HCT116 (cell line): ENCODE results near the gene CCDC81. TPM values are rescaled to one million over a fixed set of nuclear protein-coding genes. Genes with fewer than 3 reads are reported as not detected.

Source experiments
- ATAC-seq: fragments of 200-7000 bp; cut with Tn5 transposase; 2 replicates; pipeline ENCODE4 v1.9.1; 2020; ENCODE audit warnings: mild to moderate bottlenecking, moderate library complexity
- BruUV-seq: library from RNA; stranded (reverse); fragments of 400-500 nt; replicated peaks from 2 replicates; lab custom pipeline; 2021; lab: Mats Ljungman, UMichigan
- CTCF ChIA-PET: fragments of 300-600 bp; sonication (Branson Sonifier 250); formaldehyde crosslinking; loops from one replicate; lab custom pipeline; 2021; ENCODE audit warnings: antibody characterized with exemption; lab: Charles Lee
- POLR2A ChIA-PET: fragments of 300-600, 350-600 bp; sonication (Branson Sonifier 250); formaldehyde crosslinking; loops from one replicate; lab custom pipeline; 2021; ENCODE audit warnings: antibody characterized with exemption; lab: Charles Lee
- RAD21 ChIA-PET, 2 experiments: fragments of 300-600 bp; sonication (Branson Sonifier 250); formaldehyde crosslinking; loops; one replicate each; lab custom pipeline; 2023; ENCODE audit warnings: low total read pairs in 2 of 2; ENCODE audit not compliant: uncharacterized antibody in 2 of 2, unreplicated experiment in 2 of 2, low non-redundant PET in 1 of 2; lab: Charles Lee
- DNase-seq: peaks from one replicate; pipeline ENCODE4 v3.0.0-alpha.2; 2010; ENCODE audit warnings: low read depth, low spot score
- H2AFZ ChIP-seq: fragments of 200-600 bp; shearing (Covaris generic), sonication (generic); 2 replicates; pipeline ENCODE4 v1.6.1; 2017; ENCODE audit warnings: low read depth, mixed run types, mixed read lengths, antibody characterized with exemption, low read length; ENCODE audit not compliant: poor library complexity, severe bottlenecking
- H3K27ac ChIP-seq: 2 replicates; pipeline ENCODE4 v1.5.1; 2012; ENCODE audit warnings: low read depth, low read length
- H3K27me3 ChIP-seq: fragments of 200-600 bp; sonication (generic); 2 replicates; pipeline ENCODE4 v1.6.1; 2016; ENCODE audit warnings: mixed run types, low read length, mixed read lengths; ENCODE audit not compliant: insufficient read depth
- H3K36me3 ChIP-seq, 2 experiments: fragments of 200-500 bp in 1 of 2; fragments of 200-600 bp in 1 of 2; sonication (Bioruptor generic) in 1 of 2; sonication (generic) in 1 of 2; 2 replicates each; pipeline versions ENCODE4 v1.5.1 to v1.6.1; 2014 to 2016; ENCODE audit warnings: low read length in 2 of 2, inconsistent platforms in 1 of 2, mixed read lengths in 1 of 2, mixed run types in 1 of 2; ENCODE audit not compliant: insufficient read depth in 2 of 2, control insufficient read depth in 1 of 2
- H3K4me1 ChIP-seq, 2 experiments: fragments of 200-600 bp in 1 of 2; sonication (generic) in 1 of 2; 2 replicates each; pipeline versions ENCODE4 v1.5.1 to v1.6.1; 2012 to 2017; ENCODE audit warnings: low read length in 2 of 2, inconsistent platforms in 1 of 2, mild to moderate bottlenecking in 1 of 2, mixed read lengths in 1 of 2, mixed run types in 1 of 2, moderate library complexity in 1 of 2; ENCODE audit not compliant: insufficient read depth in 2 of 2, control insufficient read depth in 1 of 2
- H3K4me2 ChIP-seq: fragments of 200-600 bp; sonication (generic); 2 replicates; pipeline ENCODE4 v1.6.1; 2017; ENCODE audit warnings: mixed run types, low read length, mixed read lengths
- H3K4me3 ChIP-seq, 2 experiments: fragments of 200-600 bp in 1 of 2; sonication (generic) in 1 of 2; replicated peaks in 1 of 2; 2 replicates each; pipeline ENCODE4 v1.5.1; 2011 to 2016; ENCODE audit warnings: low read length in 2 of 2, control low read depth in 1 of 2, low read depth in 1 of 2, mild to moderate bottlenecking in 1 of 2, mixed read lengths in 1 of 2, mixed run types in 1 of 2
- H3K79me2 ChIP-seq: fragments of 200-600 bp; sonication (generic); 2 replicates; pipeline ENCODE4 v1.6.1; 2017; ENCODE audit warnings: mild to moderate bottlenecking, mixed run types, low read length, moderate library complexity, mixed read lengths; ENCODE audit not compliant: insufficient read depth
- H3K9ac ChIP-seq: fragments of 200-600 bp; sonication (generic); 2 replicates; pipeline ENCODE4 v1.6.1; 2016; ENCODE audit warnings: low read length, mixed read lengths
- H3K9me2 ChIP-seq: fragments of 200-600 bp; sonication (generic), shearing (Covaris generic); 2 replicates; pipeline ENCODE4 v1.6.1; 2017; ENCODE audit warnings: mixed run types, mild to moderate bottlenecking, moderate library complexity; ENCODE audit not compliant: insufficient read depth
- H3K9me3 ChIP-seq, 2 experiments: fragments of 200-500 bp in 1 of 2; fragments of 200-600 bp in 1 of 2; sonication (Bioruptor generic) in 1 of 2; sonication (generic) in 1 of 2; 2 replicates each; pipeline ENCODE4 v1.6.1; 2014 to 2017; ENCODE audit warnings: low read length in 2 of 2, mixed read lengths in 2 of 2, inconsistent platforms in 1 of 2, low read depth in 1 of 2, mild to moderate bottlenecking in 1 of 2, mixed run types in 1 of 2, moderate library complexity in 1 of 2; ENCODE audit not compliant: control insufficient read depth in 1 of 2, insufficient read depth in 1 of 2
- H4K20me1 ChIP-seq: fragments of 200-600 bp; sonication (generic), shearing (Covaris generic); 2 replicates; pipeline ENCODE4 v1.6.1; 2017; ENCODE audit warnings: mixed run types, mild to moderate bottlenecking, moderate library complexity; ENCODE audit not compliant: insufficient read depth
- CEBPB ChIP-seq: IDR thresholded peaks from 2 replicates; pipeline ENCODE4 v1.6.1; 2012; ENCODE audit warnings: low read depth
- EGR1 ChIP-seq: IDR thresholded peaks from 2 replicates; pipeline ENCODE4 v1.6.1; 2012; ENCODE audit warnings: low read depth
- FOSL1 ChIP-seq: IDR thresholded peaks from 2 replicates; pipeline ENCODE4 v1.6.1; 2012; ENCODE audit warnings: low read depth
- POLR2A ChIP-seq: IDR thresholded peaks from 2 replicates; pipeline ENCODE4 v1.7.0; 2011; ENCODE audit warnings: borderline replicate concordance; ENCODE audit not compliant: insufficient read depth, insufficient read length; ENCODE audit errors: extremely low read depth
- POLR2AphosphoS5 ChIP-seq: IDR thresholded peaks from 2 replicates; pipeline ENCODE4 v1.6.1; 2011; ENCODE audit warnings: mild to moderate bottlenecking, low read depth, low read length, moderate library complexity
- SRF ChIP-seq: IDR thresholded peaks from 2 replicates; pipeline ENCODE4 v1.6.1; 2012; ENCODE audit warnings: low read depth
- TCF7L2 ChIP-seq: IDR thresholded peaks from 2 replicates; pipeline ENCODE4 v1.7.0; 2011; ENCODE audit warnings: borderline replicate concordance, inconsistent platforms; ENCODE audit not compliant: insufficient read depth, insufficient read length; ENCODE audit errors: extremely low read depth
- YY1 ChIP-seq: IDR thresholded peaks from 2 replicates; pipeline ENCODE4 v1.6.1; 2011; ENCODE audit warnings: low read length, low read depth, moderate library complexity, mild to moderate bottlenecking; ENCODE audit not compliant: insufficient replicate concordance; ENCODE audit errors: extremely low read depth
- ZFX ChIP-seq: fragments of 450-650 bp; IDR thresholded peaks from 2 replicates; pipeline ENCODE4 v1.6.1; 2017
- intact Hi-C: fragments of 100-400 bp; cut with micrococcal nuclease; formaldehyde crosslinking; loops from 2 replicates; pipeline ENCODE4 v1.10.0; 2022
- total RNA-seq: library from RNA; stranded (reverse); gene quantifications from one replicate; pipeline ENCODE4 v1.2.1, GENCODE V29; 2021; ENCODE audit not compliant: unreplicated experiment
- TF ChIP-seq, protein P1 (sequence below), 3 experiments: fragments of 200-600 bp in 1 of 3; sonication (generic) in 1 of 3; IDR thresholded peaks in 2 of 3; conservative IDR thresholded peaks in 1 of 3; 2 replicates each; pipeline ENCODE4 v1.5.1; 2012 to 2017; ENCODE audit warnings: low read depth in 2 of 3, low read length in 2 of 3, antibody characterized with exemption in 1 of 3, borderline replicate concordance in 1 of 3, control low read depth in 1 of 3, mild to moderate bottlenecking in 1 of 3, mixed read lengths in 1 of 3, mixed run types in 1 of 3, moderate library complexity in 1 of 3; ENCODE audit not compliant: insufficient read depth in 1 of 3
- TF ChIP-seq, protein P2 (sequence below): IDR thresholded peaks from 2 replicates; pipeline ENCODE4 v1.6.1; 2012
- TF ChIP-seq, protein P3 (sequence below): IDR thresholded peaks from 2 replicates; pipeline ENCODE4 v1.6.1; 2012
- TF ChIP-seq, protein P4 (sequence below): IDR thresholded peaks from 2 replicates; pipeline ENCODE4 v1.6.1; 2012; ENCODE audit warnings: low read depth

The CCDC81 gene
- total RNA-seq, 1 experiment from 2014 or later, result 0.69 TPM

DNA sequence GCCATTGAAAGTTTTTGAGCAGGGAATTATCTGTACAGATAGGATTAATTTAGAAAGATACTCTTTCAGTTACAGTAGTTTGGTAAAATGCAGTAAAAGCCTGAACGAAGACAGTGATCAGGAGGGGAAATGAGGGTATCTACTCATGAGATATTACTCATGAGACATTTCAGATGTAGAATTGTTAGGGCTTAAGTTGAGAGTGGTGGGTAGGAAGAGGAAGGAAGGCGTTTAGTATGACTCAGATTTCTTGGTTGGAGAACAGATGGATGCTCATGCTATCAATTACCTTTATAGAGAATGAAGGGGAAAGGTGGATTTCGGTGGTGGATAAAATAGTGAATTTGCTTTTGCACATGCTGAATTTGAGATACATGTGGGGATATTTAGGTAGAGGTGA, 15.8 kb downstream of the CCDC81 start:
- no peaks in the 10 kb centered on the region for H3K36me3 ChIP-seq
- no peaks in the 10 kb centered on the region for H3K27me3 ChIP-seq
- ChIA-PET POLR2A (no interaction called here), CTCF (no interaction called here), RAD21 (no interaction called here)
- no peaks in the 10 kb centered on the region; the same call in 1 of the 2 replicates for H3K9me2 ChIP-seq
- TF ChIP-seq, protein P1, sequence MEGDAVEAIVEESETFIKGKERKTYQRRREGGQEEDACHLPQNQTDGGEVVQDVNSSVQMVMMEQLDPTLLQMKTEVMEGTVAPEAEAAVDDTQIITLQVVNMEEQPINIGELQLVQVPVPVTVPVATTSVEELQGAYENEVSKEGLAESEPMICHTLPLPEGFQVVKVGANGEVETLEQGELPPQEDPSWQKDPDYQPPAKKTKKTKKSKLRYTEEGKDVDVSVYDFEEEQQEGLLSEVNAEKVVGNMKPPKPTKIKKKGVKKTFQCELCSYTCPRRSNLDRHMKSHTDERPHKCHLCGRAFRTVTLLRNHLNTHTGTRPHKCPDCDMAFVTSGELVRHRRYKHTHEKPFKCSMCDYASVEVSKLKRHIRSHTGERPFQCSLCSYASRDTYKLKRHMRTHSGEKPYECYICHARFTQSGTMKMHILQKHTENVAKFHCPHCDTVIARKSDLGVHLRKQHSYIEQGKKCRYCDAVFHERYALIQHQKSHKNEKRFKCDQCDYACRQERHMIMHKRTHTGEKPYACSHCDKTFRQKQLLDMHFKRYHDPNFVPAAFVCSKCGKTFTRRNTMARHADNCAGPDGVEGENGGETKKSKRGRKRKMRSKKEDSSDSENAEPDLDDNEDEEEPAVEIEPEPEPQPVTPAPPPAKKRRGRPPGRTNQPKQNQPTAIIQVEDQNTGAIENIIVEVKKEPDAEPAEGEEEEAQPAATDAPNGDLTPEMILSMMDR (IDR thresholded peaks at IDR 0.05 in 2 of 3, conservative IDR thresholded peaks at IDR 0.05 in 1 of 3; ENCODE audit: borderline replicate concordance in 1 of 3, insufficient read depth in 1 of 3, low read depth in 2 of 3, low read length in 2 of 3), result no peak
- TF ChIP-seq CEBPB (no peak), POLR2A (no peak), YY1 (no peak), TCF7L2 (no peak), FOSL1 (no peak), EGR1 (no peak), SRF (no peak), POLR2AphosphoS5 (no peak), ZFX (no peak)
- TF ChIP-seq, protein P2, sequence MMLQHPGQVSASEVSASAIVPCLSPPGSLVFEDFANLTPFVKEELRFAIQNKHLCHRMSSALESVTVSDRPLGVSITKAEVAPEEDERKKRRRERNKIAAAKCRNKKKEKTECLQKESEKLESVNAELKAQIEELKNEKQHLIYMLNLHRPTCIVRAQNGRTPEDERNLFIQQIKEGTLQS, result no peak
- TF ChIP-seq, protein P3, sequence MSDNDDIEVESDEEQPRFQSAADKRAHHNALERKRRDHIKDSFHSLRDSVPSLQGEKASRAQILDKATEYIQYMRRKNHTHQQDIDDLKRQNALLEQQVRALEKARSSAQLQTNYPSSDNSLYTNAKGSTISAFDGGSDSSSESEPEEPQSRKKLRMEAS, result no peak
- TF ChIP-seq, protein P4, sequence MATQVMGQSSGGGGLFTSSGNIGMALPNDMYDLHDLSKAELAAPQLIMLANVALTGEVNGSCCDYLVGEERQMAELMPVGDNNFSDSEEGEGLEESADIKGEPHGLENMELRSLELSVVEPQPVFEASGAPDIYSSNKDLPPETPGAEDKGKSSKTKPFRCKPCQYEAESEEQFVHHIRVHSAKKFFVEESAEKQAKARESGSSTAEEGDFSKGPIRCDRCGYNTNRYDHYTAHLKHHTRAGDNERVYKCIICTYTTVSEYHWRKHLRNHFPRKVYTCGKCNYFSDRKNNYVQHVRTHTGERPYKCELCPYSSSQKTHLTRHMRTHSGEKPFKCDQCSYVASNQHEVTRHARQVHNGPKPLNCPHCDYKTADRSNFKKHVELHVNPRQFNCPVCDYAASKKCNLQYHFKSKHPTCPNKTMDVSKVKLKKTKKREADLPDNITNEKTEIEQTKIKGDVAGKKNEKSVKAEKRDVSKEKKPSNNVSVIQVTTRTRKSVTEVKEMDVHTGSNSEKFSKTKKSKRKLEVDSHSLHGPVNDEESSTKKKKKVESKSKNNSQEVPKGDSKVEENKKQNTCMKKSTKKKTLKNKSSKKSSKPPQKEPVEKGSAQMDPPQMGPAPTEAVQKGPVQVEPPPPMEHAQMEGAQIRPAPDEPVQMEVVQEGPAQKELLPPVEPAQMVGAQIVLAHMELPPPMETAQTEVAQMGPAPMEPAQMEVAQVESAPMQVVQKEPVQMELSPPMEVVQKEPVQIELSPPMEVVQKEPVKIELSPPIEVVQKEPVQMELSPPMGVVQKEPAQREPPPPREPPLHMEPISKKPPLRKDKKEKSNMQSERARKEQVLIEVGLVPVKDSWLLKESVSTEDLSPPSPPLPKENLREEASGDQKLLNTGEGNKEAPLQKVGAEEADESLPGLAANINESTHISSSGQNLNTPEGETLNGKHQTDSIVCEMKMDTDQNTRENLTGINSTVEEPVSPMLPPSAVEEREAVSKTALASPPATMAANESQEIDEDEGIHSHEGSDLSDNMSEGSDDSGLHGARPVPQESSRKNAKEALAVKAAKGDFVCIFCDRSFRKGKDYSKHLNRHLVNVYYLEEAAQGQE, result no peak
- no TSS peak for BruUV-seq
- H2AFZ ChIP-seq, result no peak overlapping the region
- no peak for DNase-seq
- no peak overlapping the region for H3K27ac ChIP-seq
- ATAC-seq, result no peak
- peaks cover 0 to 4% of the 10 kb centered on the region in 2 experiments; a peak in 2 of 4 replicates for H3K4me1 ChIP-seq
- H3K4me2 ChIP-seq, result no peak overlapping the region
- no peak overlapping the region for H3K9ac ChIP-seq
- H3K9me3 ChIP-seq, result no peaks in the 10 kb centered on the region
- H3K79me2 ChIP-seq, result no peaks in the 10 kb centered on the region
- intact Hi-C loops, result no loop called here
- no peaks in the 10 kb centered on the region for H4K20me1 ChIP-seq
- H3K4me3 ChIP-seq, result no peak overlapping the region
